ENCODE data around the gene ZDHHC11.
"Not testable (repeated sequence)": the region's sequence is repeated elsewhere in the genome, so short reads cannot be mapped to it uniquely, and the experiment has no call there.

- 0 out of 6 replicates have a peak, but pooled peaks of 1 of the 3 experiments have one; percentile 5 for TF ChIP-seq CTCF (IDR thresholded peaks at IDR 0.05 in 2 of 3, conservative IDR thresholded peaks at IDR 0.05 in 1 of 3; ENCODE audit: borderline replicate concordance in 1 of 3, insufficient read depth in 1 of 3, low read depth in 2 of 3, low read length in 2 of 3)
- not testable (repeated sequence) for TF ChIP-seq POLR2A (IDR thresholded peaks at IDR 0.05; ENCODE audit: borderline replicate concordance, extremely low read depth, insufficient read depth, insufficient read length); EZH2 (IDR thresholded peaks at IDR 0.05); EZH2phosphoT487 (IDR thresholded peaks at IDR 0.05; ENCODE audit: borderline replicate concordance); SIN3A (IDR thresholded peaks at IDR 0.05; ENCODE audit: low read depth); MAX (IDR thresholded peaks at IDR 0.05); POLR2AphosphoS5 (IDR thresholded peaks at IDR 0.05; ENCODE audit: low read depth, low read length); YY1 (IDR thresholded peaks at IDR 0.05; ENCODE audit: extremely low read depth, insufficient replicate concordance, low read depth, low read length)
- TF ChIP-seq RAD21 (IDR thresholded peaks at IDR 0.05; ENCODE audit: low read depth) = peak; percentile 45
These were observed 6.9 kb downstream of the ZDHHC11 start for GRCh38 chr5:843926-844325.
